ENCODE measurements around the gene RHOG.

Gene RHOG

DNA sequence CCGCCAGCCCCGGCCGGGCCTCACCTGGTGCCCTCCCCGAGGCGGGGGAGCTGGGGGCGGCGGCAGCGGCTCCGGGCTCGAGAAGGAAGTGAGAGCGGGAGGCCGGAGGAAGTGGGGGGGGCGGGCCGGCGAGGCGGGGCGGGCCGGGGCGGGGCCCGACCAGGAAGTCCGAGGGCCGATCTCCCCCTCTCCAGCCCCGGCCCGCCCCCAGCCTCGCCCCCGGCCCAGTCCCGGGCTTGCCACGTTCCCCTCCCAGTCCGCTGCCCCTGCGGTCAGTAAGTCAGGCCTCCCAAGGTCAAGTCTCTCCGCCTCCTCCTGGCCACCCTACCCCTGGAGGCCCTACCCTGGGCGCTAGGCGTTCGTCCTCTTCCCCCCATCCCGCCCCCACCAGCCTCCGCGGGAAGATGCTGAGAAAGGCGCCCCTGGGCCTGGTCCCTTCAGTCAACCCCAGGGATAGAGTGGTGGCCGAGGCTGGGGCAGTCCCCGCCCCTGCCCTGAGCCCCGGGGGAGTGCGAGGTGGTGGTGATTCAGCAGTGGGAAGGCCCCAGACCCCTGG, at the start of gene RHOG:
Gene RHOG, minus strand, starts transcription at position 90 of the 556 bp plus-strand sequence. CDS start 12,821 bp downstream, outside the sequence.
- peak within 1 kb of the TSS; percentile 55 for H3K4me3 ChIP-seq (ENCODE audit: control insufficient read depth, low read depth, low read length)
- TF ChIP-seq, protein P1, sequence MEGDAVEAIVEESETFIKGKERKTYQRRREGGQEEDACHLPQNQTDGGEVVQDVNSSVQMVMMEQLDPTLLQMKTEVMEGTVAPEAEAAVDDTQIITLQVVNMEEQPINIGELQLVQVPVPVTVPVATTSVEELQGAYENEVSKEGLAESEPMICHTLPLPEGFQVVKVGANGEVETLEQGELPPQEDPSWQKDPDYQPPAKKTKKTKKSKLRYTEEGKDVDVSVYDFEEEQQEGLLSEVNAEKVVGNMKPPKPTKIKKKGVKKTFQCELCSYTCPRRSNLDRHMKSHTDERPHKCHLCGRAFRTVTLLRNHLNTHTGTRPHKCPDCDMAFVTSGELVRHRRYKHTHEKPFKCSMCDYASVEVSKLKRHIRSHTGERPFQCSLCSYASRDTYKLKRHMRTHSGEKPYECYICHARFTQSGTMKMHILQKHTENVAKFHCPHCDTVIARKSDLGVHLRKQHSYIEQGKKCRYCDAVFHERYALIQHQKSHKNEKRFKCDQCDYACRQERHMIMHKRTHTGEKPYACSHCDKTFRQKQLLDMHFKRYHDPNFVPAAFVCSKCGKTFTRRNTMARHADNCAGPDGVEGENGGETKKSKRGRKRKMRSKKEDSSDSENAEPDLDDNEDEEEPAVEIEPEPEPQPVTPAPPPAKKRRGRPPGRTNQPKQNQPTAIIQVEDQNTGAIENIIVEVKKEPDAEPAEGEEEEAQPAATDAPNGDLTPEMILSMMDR (conservative IDR thresholded peaks at IDR 0.05; ENCODE audit: control insufficient read depth, insufficient read depth, low read depth, low read length), result no peak
- peak; percentile 91 for DNase-seq (ENCODE audit: low read depth)

DNA sequence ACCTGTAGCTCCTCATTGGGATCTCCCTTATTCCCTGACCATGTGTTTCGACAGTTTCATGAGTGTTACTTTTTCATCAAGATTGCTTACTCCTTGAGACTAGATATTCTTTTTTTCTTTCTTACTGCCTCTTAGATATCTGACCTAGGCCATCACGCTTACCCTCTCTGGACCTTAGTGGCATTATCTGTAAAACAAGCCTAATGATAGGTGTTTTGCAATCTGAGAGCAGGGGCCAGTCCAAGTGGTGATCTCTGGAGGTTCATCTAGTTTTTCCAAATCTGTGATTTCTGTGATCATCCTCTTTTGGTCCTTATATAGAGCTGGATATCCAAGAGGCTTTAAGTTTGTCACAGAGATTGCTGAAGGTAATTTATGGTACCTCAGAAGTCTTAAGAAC, 49.3 kb upstream of the RHOG start:
- DNase-seq (ENCODE audit: low read depth), result no peak
- TF ChIP-seq, protein P1 (conservative IDR thresholded peaks at IDR 0.05; ENCODE audit: control insufficient read depth, insufficient read depth, low read depth, low read length), result no peak
- H3K4me3 ChIP-seq (ENCODE audit: control insufficient read depth, low read depth, low read length), result no peak overlapping the region

DNA sequence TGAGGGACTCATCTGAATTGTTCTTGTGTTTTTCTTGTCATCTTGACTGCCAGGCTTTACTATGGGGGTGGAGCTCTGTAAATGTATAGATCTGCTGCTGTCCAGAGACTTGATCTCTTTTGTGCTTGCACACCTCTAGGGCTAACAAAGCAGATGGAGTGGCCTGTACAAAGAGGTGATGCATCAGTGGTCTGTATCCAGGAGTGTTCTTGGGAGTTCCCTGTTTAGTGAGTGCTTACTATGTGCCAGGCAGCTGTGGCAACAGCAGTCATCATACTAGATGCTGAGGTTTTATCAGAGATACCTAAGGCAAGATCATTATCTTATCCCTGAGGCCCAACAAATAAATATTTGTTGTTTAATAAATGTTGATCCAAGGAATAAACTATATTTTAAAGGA, 48.1 kb upstream of the RHOG start:
- no peak for DNase-seq (ENCODE audit: low read depth)
- TF ChIP-seq, protein P1 (conservative IDR thresholded peaks at IDR 0.05; ENCODE audit: control insufficient read depth, insufficient read depth, low read depth, low read length), result no peak
- no peak overlapping the region for H3K4me3 ChIP-seq (ENCODE audit: control insufficient read depth, low read depth, low read length)

DNA sequence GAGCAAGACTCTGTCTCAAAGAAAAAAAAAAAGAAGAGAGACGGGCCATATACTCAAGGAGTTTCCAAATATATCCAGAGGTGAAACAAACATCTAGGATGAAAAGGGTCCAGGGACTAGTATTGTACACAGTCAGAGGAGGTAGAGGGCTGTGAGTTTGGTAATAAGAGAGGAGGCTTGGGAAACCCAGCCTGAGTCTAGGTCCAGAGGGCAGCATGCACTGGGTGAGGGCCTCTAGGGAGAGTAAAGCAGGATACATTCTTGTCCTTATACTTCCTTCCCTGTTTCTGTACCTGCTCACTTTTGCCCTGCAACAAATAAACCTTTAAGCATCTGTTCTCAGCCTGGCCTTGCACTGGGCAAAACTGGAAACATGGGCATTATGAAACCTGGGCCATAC, 46.2 kb upstream of the RHOG start:
- no peak for DNase-seq (ENCODE audit: low read depth)
- TF ChIP-seq, protein P1 (conservative IDR thresholded peaks at IDR 0.05; ENCODE audit: control insufficient read depth, insufficient read depth, low read depth, low read length), result no peak
- no peak overlapping the region for H3K4me3 ChIP-seq (ENCODE audit: control insufficient read depth, low read depth, low read length)

DNA sequence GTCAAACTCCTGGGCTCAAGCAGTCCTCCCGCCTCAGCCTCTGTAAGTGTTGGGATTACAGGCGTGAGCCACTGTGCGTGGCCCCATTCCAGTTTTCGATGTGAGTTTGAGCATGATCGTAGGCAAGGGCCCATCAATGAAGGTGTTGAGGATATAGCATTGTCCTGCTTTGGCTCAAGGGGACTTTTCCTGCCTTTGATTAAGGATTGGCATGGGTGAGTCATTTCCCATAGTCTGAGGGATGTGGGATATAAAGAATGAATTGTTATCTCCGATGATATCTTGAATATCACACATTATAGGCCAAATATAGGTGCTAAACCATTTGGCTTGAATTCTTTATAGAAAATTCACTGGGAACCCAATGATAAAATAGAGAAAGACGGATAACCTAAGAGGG, 45.1 kb upstream of the RHOG start:
- DNase-seq (ENCODE audit: low read depth), result no peak
- no peak overlapping the region for H3K4me3 ChIP-seq (ENCODE audit: control insufficient read depth, low read depth, low read length)
- TF ChIP-seq, protein P1 (conservative IDR thresholded peaks at IDR 0.05; ENCODE audit: control insufficient read depth, insufficient read depth, low read depth, low read length), result no peak

DNA sequence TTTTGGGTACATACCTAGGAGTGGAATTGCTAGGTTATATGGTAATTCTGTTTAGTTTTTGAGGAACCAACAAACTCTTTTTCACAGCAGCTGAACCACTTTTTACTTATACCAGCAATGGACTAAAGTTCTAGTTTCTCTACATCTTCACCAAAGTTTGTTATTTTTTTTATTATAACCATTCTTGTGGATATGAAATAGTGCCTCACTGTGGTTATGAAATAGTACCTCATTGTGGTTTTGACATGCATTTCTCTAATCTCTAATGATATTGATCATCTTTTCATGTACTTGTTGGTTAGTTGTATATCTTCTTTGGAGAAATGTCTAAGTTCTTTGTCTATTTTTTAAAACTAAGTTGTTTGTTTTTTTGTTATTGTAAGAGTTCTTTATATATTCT, 41.9 kb upstream of the RHOG start:
- H3K4me3 ChIP-seq (ENCODE audit: control insufficient read depth, low read depth, low read length), result no peak overlapping the region
- TF ChIP-seq, protein P1 (conservative IDR thresholded peaks at IDR 0.05; ENCODE audit: control insufficient read depth, insufficient read depth, low read depth, low read length), result no peak
- no peak for DNase-seq (ENCODE audit: low read depth)

DNA sequence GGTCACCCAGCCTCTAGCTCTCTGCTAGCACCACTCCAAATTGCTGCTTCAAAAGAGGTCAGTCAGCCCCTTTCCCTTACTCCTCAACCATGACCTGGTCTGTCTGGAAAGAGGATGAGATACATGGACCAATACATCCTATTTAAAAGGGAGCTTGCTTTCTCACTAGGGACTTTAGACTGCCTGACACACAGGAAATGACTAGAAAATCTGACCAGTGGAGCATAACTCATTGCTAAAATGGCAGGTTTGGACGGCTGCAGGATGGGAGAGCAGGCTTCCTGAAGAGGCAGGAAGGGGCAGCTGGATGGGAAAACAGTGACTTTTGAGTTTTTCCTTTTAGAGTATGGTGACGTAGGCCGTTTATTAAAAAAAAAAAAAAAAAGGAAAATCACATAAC, 40.0 kb upstream of the RHOG start:
- peak; percentile 70 for DNase-seq (ENCODE audit: low read depth)
- H3K4me3 ChIP-seq (ENCODE audit: control insufficient read depth, low read depth, low read length), result no peak overlapping the region
- TF ChIP-seq, protein P1 (conservative IDR thresholded peaks at IDR 0.05; ENCODE audit: control insufficient read depth, insufficient read depth, low read depth, low read length), result no peak

All from fibroblast of mammary gland (primary cell).